ENCODE measurements around the gene NIPAL4. TPM values are rescaled to one million over a fixed set of nuclear protein-coding genes. Genes with fewer than 3 reads are reported as not detected.

Gene NIPAL4
- total RNA-seq, 1 donor from 2014 or later: not detected

GRCh38 chr5:157496864-157497263 lies 36.9 kb downstream of the NIPAL4 start:
- no peak overlapping the region for H3K4me3 ChIP-seq
- DNase-seq (ENCODE audit: low spot score in 2 of 2): no peak
- TF ChIP-seq CTCF (IDR thresholded peaks at IDR 0.05): no peak
- H3K9me3 ChIP-seq: no peaks in the 10 kb centered on the region
- intact Hi-C loops (cut with DNase I): no loop called here
- H3K27me3 ChIP-seq: no peaks in the 10 kb centered on the region
- no peaks in the 10 kb centered on the region for H3K4me1 ChIP-seq
- peaks cover 13 to 33% of the 10 kb centered on the region in 2 donors for H3K36me3 ChIP-seq
- no peak overlapping the region for H3K27ac ChIP-seq

GRCh38 chr5:157497875-157498611 lies 38.0 kb downstream of the NIPAL4 start:
- Histone ChIP-seq H3K27me3 (no peaks in the 10 kb centered on the region), H3K4me3 (no peak overlapping the region), H3K36me3 (peaks cover 11 to 31% of the 10 kb centered on the region in 2 donors), H3K9me3 (no peaks in the 10 kb centered on the region), H3K4me1 (no peaks in the 10 kb centered on the region), H3K27ac (no peak overlapping the region)
- DNase-seq (ENCODE audit: low spot score in 2 of 2): no peak
- no peak for TF ChIP-seq CTCF (IDR thresholded peaks at IDR 0.05)
- intact Hi-C loops (cut with DNase I): no loop called here

GRCh38 chr5:157502143-157502647 lies 42.2 kb downstream of the NIPAL4 start:
- Histone ChIP-seq H3K4me1 (no peaks in the 10 kb centered on the region), H3K36me3 (peaks cover 26 to 28% of the 10 kb centered on the region in 2 donors), H3K27me3 (no peaks in the 10 kb centered on the region), H3K4me3 (no peak overlapping the region), H3K9me3 (no peaks in the 10 kb centered on the region), H3K27ac (no peak overlapping the region)
- TF ChIP-seq CTCF (IDR thresholded peaks at IDR 0.05): no peak
- no peak for DNase-seq (ENCODE audit: low spot score in 2 of 2)
- intact Hi-C loops (cut with DNase I): no loop called here

GRCh38 chr5:157504053-157504452 lies 44.0 kb downstream of the NIPAL4 start:
- H3K9me3 ChIP-seq: no peaks in the 10 kb centered on the region
- peaks cover 32 to 36% of the 10 kb centered on the region in 2 donors for H3K36me3 ChIP-seq
- no peak for TF ChIP-seq CTCF (IDR thresholded peaks at IDR 0.05)
- H3K27ac ChIP-seq: no peak overlapping the region
- no peak for DNase-seq (ENCODE audit: low spot score in 2 of 2)
- H3K4me1 ChIP-seq: no peaks in the 10 kb centered on the region
- intact Hi-C loops (cut with DNase I): no loop called here
- no peaks in the 10 kb centered on the region for H3K27me3 ChIP-seq
- no peak overlapping the region for H3K4me3 ChIP-seq

GRCh38 chr5:157505496-157505895 lies 45.5 kb downstream of the NIPAL4 start:
- no peaks in the 10 kb centered on the region for H3K27me3 ChIP-seq
- H3K9me3 ChIP-seq: no peaks in the 10 kb centered on the region
- H3K36me3 ChIP-seq: peaks cover 33 to 36% of the 10 kb centered on the region in 2 donors
- no peak for DNase-seq (ENCODE audit: low spot score in 2 of 2)
- no peak overlapping the region for H3K27ac ChIP-seq
- no peak for TF ChIP-seq CTCF (IDR thresholded peaks at IDR 0.05)
- no peaks in the 10 kb centered on the region for H3K4me1 ChIP-seq
- intact Hi-C loops (cut with DNase I): no loop called here
- H3K4me3 ChIP-seq: no peak overlapping the region
